Cerebellar cortex (tissue), 1 donor: ENCODE data around the gene SOX12.
"Not testable (repeated sequence)": the region's sequence is repeated elsewhere in the genome, so short reads cannot be mapped to it uniquely, and the experiment has no call there.

Experiments used
- DNase-seq: peaks from one replicate; pipeline ENCODE4 v3.0.0-alpha.2; 2015; ENCODE audit warnings: low spot score

The SOX12 gene

DNA sequence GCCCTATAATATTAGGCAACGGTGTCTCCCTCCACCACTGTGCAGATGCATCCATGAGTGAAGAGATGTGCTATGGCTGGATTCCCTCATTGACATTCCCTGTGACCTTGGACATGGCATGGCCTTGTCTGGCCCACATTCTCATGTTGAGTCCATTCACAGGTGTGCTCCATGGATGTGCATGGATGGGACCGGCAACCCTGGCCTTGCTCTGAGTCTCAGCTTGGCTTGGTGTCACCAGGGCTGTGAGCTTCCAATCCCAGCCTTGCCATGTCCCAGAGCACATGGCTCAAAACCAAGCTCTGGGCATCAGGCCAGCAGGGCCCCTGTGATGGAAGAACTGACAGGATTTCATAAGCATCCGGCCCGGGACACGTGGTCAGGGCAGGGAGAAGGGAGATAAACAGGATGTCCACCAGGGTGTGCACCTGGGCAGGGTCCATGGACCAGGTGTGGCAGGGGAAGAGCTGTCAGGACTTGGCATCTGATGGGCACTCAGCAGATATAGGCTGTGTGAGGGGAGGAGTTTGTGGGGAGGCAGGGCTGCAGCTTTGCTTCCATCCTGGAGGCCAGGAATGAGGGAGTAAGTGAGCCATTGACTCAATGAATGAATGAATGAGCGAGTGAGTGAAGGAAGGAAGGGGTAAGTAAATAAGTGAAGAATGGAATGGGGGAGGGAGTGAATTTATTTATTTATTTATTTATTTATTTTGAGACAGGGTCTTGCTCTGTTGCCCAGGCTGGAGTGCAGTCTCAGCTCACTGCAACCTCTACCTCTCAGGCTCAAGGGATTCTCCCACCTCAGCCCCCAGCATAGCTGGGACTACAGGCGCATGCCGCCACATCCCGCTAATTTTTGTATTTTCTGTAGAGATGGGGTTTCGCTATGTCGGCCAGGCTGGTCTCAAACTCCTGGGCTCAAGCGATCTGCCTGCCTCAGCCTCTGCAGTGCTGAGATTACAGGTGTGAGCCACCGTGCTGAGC lies 37.2 kb downstream of the SOX12 start:
- DNase-seq, result peak; percentile 86

GRCh38 chr20:363319-364078 lies 38.1 kb downstream of the SOX12 start:
- DNase-seq, result no peak

GRCh38 chr20:364905-365794 lies 39.8 kb downstream of the SOX12 start:
- no peak for DNase-seq

- DNase-seq, result no peak
These were observed 40.8 kb downstream of the SOX12 start for GRCh38 chr20:366041-366718.

DNA sequence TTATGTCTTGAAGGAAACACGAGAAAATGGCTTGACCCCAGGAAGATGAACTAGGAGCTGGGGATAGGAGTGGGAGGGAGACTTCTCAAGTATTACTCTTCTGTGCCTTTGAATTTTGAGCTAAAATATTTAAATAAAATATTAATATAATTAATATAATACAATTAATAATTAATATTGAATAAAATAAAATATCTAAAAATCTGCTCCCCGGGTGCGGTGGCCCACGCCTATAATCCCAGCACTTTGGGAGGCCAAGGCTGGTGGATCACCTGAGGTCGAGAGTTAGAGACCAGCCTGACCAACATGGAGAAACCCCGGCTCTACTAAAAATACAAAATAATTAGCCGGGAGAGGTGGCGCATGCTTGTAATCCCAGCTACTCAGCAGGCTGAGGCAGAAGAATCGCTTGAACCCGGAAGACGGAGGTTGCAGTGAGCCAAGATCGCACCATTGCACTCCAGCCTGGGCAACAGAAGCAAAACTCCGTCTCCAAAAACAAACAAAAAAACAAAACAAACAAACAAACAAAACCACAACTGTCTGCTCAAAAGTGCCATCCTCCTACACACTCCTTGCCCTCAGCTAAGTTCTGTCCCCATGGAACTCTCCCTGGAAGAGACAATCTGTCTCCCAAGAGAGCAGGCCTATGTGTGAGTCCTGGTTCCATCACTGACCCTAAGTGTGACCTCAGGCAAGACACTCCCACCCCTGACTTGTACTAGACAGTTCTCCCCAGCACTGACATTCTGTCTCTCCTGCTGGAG lies 41.5 kb downstream of the SOX12 start:
- no peak for DNase-seq

DNA sequence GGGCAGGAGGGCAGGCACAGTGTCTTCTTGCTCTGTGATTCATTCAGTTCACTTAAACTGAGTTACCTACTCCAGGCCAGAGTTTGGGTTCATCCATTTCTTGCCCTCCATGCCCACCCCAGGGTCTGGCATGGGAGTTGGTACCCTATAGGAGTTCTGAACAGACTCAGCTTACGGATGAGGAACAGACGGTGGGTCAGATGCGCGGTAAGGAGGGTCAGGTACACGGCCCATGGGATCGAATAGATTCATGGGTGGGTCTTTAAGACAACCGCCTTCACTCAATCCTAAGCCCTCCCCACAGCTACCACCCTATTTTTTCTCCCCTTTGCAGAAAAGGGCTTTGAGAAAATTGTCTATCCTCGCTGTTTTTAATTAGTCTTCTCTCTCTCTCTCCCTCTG lies 42.1 kb downstream of the SOX12 start:
- no peak for DNase-seq

DNA sequence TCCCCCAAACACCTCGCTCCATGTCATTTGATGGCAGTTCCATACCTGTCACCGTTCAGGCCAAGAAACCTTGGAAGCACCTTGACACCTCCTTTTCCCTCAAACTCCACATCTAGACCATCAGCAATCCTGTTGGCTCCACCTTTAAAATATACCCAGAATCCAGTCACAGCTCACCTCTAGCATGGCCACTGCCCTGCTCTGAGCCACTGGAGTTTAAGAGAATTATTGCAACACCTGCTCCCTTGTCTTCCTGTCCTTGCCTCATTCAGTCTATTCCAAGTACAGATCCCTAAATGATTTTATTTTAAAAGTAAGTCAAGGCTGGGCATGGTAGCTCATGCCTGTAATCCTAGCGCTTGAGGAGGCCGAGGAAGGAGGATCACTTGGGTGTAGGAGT lies 43.6 kb downstream of the SOX12 start:
- DNase-seq, result no peak

- DNase-seq, result no peak
These were observed 44.8 kb downstream of the SOX12 start for GRCh38 chr20:370151-370600.

DNA sequence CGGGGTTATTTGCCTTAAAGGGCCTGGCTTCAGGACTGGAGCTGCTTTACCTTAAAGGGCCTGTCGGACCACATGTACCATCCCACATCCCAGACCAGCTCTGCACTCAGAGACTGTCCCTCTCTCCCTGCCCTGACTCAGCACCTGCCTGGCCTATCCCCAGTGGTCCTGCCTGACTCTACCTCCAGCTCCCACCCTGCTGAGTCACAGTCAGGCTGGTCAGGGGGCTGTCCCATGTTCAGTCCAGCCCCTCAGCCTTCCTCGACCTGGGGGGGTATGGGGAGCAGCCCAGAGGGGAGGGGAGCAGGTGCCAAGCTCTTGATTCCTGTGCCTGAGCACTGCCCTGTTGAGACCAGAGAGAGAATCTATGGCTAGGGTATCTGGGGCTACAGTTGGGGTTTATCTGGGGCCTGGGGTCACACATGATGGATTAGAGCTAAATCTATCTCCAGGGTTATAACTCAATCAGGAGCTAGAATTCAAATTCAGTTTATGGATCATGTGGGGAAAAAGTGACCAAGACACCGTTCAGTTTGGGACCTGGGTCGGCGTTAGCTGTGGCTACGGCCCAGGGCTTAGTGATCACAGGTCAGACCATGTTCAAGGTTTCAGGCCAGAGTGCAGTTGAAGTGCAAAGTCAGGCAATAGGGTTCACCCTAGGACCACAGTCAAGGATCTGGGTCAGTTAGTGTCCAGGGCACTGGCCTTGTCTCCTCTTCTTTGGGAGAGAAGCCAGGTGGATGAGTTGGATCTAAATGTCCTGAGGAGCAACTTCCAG lies 45.8 kb downstream of the SOX12 start:
- no peak for DNase-seq

- no peak for DNase-seq
These were observed 46.6 kb downstream of the SOX12 start for GRCh38 chr20:371755-372542.

DNA sequence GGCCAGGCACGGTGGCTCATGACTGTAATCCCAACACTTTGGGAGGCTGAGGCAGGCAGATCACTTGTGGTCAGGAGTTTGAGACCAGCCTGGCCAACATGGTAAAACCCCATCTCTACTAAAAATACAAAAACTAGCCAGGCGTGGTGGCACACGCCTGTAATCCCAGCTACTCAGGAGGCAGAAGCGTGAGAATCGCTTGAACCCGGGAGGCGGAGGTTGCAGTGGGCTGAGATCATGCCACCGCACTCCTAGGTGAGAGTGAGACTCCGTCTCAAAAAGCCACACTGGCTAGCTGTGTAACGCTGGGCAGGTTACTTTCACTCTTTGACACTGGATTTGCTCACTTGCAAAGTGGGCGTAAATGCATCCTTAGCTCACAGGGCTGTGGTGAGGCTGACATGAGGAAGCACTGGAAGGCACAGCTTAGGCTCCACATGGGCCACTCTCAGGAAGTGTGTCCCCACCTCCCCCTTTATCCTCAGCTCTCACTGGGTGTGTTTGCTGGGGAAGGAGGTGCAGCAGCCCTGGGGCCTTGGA lies 47.3 kb downstream of the SOX12 start:
- not testable (repeated sequence) for DNase-seq

DNA sequence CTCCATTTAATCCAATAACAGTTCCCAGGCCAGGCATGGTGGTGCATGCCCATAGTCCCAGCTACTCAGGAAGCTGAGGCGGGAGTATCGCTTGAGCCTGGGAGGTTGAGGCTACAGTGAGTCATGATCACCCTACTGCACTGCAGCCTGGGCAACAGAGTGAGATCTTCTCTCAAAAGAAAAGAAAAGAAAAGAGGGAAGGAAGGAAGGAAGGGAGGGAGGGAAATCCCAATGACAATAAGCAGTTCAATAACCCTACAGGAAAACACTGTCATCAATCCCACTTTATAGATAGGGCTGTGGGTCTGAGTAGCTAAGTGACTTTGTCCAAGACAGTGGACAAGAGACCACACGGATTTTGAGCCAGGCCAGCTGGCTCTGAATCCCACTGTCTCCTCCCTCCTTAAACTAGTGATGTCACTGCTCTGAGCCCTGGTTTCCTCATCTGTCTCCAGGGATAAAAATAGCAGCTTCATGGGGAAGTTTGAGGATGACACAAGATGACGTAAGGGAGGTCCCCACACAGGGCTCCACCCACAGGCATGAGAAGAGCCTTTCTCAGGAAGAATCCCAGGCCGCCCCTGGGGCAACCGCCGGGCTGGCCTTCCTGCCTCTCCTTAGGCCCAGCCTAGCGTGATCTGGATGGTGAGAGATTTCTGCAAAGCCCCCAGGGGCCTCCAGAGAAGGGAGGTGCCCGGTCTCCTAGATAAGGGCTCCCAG lies 48.0 kb downstream of the SOX12 start:
- DNase-seq, result no peak

- no peak for DNase-seq
These were observed 50.0 kb downstream of the SOX12 start for GRCh38 chr20:375265-375889.

DNA sequence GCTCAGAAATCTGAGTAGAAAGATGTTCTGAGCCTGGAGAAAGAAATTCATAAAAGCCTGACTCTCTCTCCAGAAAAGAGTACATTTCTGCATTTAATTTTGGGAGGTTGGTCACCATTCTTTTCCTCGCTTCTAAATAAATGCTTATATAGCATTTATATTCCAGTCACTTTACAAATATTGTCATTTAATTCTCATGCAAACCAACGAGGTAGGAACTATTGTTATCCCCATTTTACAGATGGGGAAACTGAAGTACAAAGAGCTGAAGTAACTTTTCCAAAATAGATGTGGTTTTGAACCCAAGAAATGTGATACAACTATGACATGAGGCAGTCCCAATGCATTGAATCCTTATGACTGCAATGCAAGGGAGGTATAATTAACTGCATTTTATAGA lies 50.7 kb downstream of the SOX12 start:
- no peak for DNase-seq

DNA sequence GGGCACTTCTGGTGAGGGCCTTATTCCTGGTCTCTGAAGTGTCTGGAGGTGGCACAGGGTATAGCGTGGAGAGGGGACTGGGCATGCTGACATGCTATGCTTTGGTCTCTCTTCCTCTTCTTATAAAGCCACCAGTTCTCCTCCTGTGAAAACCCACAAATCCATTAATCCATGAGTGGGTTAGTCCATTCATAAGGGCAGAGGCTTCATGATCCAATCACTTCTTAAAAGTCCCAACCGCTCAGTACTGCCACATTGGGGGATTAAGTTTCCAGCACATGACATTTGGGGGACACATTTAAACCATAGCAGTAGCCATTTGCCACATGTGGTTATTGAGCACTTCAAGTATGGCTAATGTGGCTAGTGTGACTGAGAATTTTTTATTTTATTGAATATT lies 51.4 kb downstream of the SOX12 start:
- no peak for DNase-seq

GRCh38 chr20:377578-377977 lies 52.2 kb downstream of the SOX12 start:
- DNase-seq, result not testable (repeated sequence)

- DNase-seq, result no peak
These were observed 53.6 kb downstream of the SOX12 start for GRCh38 chr20:378961-379336.
